ENCODE data around the gene SLC4A1AP.
"Not testable (repeated sequence)": the region's sequence is repeated elsewhere in the genome, so short reads cannot be mapped to it uniquely, and the experiment has no call there.

SLC4A1AP gene

DNA sequence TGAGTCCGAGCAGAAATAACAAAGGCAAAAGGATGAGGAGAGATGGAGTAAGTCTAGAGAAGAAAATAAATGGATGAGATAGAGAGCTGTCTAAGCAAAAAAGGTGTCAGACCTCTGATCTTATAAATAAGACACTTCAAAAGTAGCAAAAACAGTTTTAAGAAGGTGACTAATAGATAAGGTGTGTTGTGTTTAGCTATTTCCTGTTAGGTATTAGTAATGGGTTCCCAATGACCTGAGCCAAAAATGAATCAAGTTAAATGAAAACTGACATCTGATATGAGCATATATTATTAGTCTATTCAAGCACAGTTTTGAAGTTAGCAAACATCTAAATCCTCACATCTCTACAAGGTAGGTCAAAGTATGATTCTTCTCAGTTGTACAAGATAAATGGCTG is 10.9 kb upstream of the SLC4A1AP start:
- no peak for DNase-seq

DNA sequence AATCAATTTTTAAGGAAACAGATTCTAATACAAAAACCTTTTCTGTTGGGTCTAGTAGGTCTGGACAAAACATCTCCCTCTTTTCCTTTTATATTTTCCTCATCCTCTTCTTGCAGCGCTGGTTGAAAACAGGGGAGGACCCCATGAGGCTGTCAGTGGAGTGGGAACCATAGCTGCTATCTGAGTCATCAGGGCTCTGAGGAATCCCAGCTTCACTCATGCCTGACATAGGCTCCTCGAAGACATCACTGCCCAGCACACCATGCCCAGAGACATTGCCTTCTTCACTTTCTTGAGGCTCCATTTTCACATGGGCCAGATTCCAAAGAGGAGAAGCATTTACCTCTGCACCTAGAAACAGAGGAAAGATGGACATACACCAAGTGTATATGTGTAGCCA is 10.3 kb upstream of the SLC4A1AP start:
- no peak for DNase-seq

DNA sequence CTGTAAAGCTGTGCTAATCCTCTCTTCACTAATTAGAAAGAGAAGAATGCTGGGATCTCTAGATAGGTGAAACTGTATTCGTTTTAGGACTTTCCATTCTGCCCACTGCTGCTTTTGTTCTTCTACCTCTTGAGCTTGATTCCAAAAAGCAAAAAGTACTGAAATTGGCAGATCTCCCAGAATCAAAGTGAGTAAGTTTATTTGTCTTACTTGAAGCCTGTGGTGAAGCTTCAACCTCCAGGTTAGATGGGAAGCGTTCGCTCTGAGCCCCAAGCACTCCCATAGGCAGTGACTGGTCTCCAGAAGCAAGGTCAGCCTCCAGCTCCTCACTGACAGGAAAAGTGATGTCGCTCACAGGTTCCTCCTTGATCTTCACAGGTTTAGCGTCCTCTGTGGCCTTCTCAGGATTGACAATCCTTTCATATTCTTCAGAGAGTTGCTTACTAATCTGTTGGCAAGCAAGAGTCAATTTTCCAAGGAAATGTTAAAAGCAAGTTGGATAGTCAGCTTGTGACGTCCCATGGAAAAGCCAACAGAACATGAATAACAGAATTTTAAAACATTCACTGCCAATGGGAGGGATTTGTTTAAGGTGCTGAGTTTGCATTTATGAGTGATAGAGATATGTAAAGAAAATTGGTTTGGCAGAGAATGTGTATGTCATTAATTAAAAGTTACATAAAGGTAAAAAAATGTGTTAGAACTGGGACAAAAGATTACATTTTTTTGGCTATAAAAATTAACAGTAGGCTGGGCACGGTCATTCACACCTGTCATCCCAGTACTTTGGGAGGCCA is 8.3 kb upstream of the SLC4A1AP start:
- no peak for DNase-seq

DNA sequence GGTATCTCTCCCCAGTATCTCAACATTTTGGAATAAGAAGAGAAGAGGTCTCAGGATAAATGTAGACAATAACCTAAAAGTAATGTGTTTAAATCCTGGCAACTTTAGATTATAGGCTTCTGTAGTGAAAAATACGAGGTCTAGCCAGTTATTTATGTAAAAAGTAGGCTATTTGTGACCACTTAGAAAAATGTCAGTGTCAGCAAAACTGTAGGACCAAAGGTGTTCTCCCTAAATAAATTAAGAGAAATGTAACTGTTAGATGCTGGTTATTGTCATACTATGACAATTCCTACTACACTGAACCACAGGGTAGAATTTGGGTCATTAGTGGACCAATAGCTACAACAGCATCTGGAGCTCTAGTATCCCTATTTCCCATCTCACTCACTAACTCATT is 2.3 kb upstream of the SLC4A1AP start:
- DNase-seq, result no peak

DNA sequence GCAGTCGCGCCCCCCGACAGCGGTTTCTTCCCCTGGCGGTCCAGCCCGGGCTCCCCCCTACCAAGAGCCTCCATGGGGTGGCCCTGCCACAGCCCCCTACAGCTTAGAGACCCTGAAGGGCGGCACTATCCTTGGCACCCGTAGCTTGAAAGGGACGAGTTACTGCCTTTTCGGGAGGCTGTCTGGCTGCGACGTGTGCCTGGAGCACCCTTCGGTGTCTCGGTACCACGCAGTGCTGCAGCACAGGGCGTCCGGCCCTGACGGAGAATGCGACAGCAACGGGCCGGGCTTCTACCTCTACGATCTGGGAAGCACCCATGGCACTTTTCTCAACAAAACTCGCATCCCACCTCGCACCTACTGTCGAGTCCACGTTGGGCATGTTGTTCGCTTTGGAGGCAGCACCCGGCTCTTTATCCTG is 475 bp downstream of the SLC4A1AP start:
- DNase-seq, result no peak

DNA sequence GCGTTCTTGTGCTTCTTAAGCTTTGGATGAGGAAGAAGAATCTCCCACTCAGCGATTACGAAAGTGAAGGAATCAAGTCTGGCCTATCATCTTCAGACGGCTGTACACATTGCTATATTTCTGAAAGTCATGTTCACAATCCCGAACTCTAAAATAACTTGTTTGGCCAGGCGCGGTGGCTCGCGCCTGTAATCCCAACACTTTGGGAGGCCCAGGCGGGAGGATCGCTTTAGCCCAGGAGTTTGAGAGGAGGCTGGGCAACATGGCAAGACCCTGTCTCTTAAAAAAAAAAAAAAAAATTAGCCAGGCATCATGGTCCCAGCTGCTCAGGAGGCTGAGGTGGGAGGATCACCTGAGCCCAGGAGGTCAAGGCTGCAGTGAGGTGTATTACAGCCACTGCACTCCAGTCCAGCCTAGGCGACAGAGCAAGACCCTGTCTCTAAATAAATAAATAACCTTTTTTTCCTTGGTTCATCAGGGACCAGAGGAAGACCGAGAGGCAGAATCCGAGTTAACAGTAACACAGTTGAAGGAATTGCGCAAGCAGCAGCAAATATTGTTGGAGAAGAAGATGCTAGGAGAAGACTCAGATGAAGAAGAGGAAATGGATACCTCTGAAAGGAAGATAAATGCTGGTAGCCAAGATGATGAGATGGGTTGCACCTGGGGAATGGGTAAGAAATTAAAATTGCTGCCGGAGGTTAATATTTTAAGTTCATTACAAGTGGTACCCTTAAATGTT is 1.1 kb downstream of the SLC4A1AP start:
- no peak for DNase-seq

DNA sequence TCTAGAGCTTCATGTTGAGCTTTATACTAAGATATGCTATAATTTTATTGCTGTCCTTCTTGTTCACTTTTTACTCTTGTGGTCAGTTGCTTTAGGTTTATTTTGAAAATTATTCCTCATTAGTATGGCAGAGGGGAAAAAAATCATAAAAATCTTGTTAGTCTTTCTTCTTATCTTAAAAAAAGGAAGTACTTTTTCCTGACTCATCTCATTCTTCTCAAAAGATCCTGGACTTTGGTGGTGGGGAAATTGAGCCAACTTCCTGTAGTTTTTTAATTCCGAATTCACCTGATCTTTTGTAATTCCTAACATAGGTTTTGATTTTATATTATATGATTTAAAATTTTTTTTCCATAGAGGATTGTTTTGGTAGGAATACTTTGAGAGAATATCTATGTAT is 3.8 kb downstream of the SLC4A1AP start:
- no peak for DNase-seq

DNA sequence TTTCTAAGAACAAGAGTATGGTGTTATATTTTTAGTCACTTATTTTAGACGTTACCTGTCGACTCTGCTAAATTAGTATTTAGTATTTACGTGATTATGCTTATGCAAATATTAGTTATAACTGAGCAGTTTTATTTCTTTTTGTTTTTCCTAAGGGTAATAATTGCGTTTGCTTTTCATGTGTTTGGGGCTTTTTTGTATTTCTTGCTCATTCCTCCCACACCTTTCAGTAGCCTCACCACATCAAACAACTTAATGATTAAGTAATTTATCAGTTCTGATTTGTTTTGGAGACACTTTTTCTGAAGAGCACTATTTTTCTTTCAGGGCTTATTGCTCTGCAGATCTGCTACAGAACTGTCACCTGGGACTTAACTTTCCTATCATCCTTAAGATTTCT is 7.5 kb downstream of the SLC4A1AP start:
- no peak for DNase-seq

DNA sequence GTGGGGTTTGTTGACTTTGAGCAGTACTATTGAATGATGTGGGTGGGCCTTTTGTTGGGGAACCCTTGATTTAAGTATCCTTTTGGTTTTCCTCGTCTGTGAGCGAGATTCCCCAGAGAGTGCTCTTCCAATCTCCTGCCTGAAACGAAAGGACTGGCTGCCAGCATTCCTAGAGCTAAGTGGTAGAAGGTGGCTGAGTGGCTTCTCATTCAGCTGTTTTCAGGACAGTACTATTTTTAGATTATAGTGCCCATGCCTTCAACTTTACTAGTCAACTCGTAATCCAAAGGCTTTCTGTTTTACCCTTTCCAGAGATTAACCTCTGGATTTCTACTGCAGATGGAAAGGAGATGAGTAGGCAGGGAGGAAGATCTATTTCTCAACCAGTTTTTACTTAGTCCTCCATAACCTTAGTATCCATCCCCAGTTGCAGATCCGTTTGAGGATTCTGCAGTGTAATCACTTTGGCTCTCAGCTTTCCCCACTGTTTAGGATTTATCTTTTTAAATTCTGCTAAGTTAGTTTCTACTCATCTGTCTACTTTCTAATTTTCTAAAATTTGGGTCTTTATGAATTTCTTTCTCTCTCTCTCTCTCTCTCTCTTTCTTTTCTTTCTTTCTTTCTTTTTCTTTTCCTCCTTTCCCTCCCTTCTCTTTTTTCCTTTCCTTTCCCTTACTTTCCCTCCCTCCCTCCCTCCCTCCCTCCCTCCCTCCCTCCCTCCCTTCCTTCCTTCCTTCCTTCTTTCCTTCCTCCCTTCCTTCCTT is 9.2 kb downstream of the SLC4A1AP start:
- no peak for DNase-seq

DNA sequence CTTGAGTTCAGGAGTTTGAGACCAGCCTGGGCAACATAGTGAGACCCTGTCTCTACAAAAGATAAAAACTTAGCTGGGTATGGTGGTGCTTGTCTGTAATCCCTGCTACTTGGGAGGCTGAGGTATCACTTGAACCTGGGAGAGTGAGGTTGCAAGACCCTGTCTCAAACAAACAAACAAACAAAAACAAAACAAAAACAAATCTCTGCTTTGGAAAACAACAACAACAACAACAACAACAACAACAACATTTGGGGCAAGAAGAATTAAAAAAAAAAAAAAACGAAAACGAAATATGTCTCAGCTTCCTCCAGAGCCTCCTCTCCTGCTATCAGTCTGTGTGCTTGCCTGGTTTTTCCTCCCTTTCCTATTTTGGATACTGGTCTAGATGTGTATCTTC is 16.9 kb downstream of the SLC4A1AP start:
- DNase-seq, result no peak

DNA sequence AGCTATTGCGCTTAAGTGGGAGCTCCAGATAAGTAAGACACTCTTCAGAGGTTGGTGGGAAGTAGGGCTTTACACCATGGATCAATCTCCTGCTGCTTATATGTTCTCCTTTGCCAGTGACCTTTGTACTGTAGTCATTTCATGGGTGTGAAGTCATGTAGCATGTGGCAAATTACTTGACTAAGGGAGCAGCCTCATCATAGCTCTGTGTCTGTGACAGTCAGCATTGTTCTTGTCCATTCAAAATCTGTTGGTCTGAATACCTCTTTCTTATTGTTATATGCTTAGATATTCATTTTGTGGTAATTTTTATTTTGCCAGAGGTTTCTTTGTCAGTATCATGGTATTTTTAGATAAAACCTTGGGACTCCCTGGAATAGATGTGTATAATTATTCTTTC is 18.2 kb downstream of the SLC4A1AP start:
- no peak for DNase-seq

DNA sequence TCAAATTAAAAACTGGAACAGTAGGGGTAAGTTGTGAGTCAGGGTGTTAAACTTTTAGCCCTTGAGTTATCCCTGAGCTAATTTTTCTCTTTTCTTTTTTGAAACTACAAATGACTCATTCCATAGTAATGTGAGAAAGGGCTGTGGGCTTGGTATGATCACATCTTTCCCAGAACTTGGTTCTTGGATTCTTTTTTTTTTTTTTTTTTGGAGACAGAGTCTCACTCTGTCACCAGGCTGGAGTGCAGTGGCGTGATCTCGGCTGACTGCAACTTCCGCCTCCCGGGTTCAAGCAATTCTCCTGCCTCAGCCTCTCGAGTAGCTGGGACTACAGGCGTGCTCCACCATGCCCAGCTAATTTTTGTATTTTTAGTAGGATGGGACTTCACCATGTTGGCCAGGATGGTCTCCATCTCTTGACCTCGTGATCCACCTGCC is 18.7 kb downstream of the SLC4A1AP start:
- not testable (repeated sequence) for DNase-seq

DNA sequence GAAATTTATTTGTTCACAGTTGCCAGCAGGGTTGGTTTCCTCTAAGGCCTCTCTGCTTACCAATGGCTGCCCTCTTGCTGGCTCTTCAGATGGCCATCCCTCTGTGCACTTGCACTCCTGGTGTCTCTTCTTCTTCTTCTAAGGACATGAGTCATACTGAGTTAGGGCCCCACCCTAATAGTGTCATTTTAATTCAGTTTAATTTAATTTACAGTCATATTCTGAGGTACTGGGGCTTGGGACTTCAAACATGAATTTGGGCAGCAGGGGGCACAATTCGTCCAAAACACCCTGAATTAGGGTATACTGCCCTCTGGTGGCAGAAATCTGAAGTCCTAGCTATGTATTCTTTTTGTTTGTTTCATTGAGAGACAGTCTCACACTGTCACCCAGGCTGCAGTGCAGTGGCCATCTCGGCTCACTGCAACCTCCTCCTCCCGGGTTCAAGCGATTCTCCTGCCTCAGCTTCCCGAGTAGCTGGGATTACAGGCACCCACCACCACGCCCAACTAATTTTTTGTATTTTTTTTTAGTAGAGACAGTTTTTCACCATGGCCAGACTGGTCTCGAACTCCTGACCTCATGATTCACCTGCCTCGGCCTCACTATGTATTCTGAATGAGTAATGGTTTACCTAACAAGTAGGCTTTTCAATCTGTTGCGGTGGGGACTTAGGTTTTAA is 19.8 kb downstream of the SLC4A1AP start:
- DNase-seq, result peak; percentile 95

DNA sequence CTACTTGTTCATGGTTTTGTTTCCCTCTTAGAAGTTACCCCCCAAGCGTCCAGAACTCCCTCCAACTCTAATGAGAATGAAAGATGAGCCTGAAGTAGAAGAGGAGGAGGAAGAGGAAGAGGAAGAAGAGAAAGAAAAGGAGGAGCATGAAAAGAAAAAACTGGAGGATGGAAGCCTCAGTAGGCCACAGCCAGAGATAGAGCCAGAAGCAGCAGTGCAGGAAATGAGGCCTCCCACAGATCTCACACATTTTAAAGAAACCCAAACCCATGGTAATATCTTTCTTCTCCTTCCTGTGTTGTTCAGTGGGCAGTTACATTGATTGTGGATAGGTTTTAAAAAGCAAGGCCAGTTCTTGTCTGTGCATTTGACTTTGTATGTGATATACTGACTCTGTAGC is 21.3 kb downstream of the SLC4A1AP start:
- DNase-seq, result not testable (repeated sequence)

DNA sequence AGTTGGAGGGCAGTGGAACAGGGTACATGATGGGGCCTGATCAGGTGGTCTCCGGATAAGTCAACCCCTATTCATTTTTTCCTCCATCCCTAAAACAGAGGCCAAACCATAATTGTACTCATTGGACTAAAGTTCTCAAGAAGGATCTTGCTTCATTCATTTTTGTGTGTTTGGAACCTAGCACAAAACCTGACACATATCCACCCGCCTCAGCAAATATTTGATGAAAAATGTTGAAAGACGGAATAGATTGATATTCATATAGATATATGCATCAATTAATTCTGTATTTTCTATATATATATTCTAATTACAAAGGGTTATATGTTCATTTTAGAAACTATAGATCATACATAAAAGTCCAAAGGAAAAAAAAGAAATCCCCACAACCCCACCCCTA is 21.9 kb downstream of the SLC4A1AP start:
- no peak for DNase-seq

DNA sequence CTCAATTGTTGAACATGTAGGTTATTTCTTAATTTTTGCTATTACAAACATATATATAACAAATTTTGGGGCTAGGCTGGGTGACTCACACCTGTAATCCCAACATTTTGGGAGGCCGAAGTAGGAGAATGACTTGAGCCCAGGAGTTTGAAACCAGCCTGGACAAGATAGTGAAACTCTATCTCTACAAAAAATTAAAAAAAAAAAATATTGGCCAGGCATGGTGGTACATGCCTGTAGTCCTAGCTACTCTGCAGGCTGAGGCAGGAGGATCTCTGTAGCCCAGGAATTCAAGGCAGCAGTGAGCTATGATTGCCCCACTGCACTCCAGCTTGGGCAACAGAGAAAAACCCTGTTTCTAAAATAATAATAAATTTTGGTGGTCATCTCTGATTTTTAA is 23.5 kb downstream of the SLC4A1AP start:
- no peak for DNase-seq

DNA sequence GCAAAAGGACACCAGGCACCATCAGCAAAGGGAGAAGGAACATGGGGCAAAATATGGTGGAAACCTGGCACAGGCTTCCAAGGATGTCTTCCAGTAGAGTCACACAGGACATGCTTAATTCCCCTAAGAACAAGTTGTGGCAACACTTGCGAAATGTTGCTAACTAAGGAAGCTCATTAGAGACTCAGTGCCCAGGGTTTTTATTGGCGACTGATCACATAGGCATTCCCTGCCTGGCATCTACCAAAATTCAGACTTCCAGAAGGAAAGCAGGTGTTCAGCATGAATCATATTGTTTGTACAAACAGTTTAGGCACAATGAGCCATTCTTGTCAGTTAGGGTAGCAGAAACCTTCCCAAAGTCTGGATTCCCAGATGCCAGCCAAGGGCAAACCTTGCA is 25.7 kb downstream of the SLC4A1AP start:
- DNase-seq, result no peak

DNA sequence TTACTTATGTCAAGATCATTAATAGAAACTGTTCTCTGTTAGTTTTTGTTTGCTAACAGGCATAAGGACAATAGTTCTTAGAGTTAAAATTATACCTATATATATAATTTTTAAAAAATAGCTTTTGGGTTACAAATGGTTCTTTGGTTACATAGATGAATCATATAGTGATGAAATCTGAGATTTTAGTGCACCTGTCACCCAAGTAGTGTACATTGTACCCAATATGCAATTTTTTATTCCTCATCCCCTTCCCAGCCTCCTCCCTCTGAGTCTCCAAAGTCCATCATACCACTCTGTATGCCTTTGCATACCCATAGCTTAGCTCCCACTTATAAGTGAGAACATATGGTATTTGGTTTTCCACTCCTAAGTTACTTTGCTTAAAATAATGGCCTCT is 26.4 kb downstream of the SLC4A1AP start:
- DNase-seq, result no peak

DNA sequence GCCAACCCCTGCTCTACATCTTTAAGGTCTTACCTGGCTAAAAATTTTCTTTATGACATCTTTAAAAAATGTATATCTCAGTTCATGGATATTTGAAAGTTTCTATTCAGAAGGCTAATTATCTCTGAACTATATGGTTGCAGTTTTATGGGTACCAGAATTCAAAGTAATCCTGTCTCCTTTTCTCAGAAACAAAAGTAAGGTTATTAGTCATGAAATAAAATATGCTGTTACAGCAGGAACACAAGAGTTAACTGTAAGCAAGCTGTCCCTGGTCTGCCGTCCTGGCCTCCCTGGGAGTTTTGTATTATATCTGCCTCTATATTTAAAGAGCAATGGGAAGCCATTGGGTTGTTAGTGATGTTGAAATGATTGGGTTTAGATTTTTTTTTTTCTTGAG is 34.0 kb downstream of the SLC4A1AP start:
- no peak for DNase-seq

DNA sequence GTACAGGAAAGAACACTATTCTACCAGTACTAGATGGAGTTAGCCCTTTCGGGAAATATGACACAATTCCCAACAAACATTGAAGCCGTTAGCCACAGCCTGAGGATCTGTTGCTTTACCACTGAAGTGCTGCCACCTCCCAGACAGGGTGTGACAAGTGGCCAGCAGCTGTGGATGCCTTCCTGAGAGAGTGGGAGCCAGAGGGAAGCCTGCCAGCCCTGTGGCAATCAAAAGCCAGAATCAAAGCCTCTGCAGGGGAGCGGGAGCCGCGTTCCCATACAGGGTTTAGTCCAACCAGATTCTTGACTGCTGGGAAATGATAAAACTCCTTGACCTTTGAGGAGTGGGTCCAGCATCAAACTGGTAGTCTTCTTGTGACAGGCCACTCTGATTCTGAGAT is 38.0 kb downstream of the SLC4A1AP start:
- DNase-seq, result no peak

DNA sequence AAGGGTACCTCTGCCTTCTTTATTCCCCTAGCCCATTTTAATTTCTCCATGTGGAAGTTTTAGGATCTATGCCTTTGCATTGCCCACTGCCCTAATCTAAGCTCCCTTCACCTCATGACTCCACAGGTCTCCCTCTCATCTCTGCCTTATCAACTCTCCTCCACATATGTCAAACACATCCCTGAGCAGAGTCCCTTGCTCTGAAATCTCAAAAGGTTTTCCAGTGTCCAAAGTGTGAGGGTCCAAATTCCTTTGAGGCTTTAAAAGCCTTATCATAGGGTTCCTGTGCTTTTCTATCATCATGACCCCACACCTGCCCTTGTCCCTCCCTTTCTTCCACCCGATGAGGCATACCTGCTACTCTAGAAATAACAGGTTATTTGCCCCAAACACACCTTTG is 38.6 kb downstream of the SLC4A1AP start:
- no peak for DNase-seq

DNA sequence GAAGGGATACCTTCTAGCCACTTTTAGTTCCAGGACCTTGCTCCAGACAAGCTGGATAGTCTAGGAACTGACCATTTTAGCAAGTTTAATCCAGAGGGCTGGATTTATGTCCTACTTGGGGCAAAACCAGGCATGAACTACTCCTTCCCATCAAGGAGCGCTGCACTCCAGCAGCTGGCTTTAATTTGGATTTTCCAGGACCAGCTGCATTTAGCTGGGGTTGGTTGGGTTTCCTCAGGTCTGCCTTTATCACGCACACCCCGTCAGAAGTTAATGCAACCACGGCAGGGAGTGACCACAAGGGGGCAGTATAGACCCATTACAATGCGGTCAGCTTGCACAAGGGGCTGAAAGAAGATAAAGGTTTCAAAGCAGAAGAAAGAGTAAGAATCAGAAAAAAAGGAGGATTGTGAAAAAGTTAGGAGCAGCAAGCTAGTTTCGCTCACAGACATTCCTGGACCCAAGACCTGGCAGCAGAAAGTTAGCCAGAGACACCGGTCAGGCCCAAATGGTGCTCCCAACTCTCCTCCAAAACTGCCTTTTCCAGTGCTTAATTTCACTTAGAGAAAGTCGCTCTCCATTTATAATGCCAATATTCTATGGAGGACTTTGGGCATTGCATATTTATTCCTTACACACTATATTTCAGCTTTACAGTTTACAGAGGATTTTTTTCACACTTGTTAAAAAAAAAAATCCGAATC is 40.1 kb downstream of the SLC4A1AP start:
- peak; percentile 90 for DNase-seq

All from stimulated activated CD4-positive, alpha-beta T cell treated with anti-CD3 and anti-CD28 coated beads, Interleukin-4, amount 100 ng/mL, for 24 hours (primary cell).